Gastrocnemius medialis (tissue), 4 donors: Measurements from ENCODE around the gene VTCN1. TPM values are rescaled to one million over a fixed set of nuclear protein-coding genes. Genes with fewer than 3 reads are reported as not detected.

ENCODE experiments used
- ATAC-seq, 2 donors: fragments of 150-250 bp; one replicate each; pipeline ENCODE4 v1.9.1; 2016
- DNase-seq, 2 donors: peaks; one replicate each; pipeline ENCODE4 v3.0.0-alpha.2; 2019
- H3K27ac ChIP-seq, 4 donors: fragments of 200-600 bp; sonication (generic); 1 replicate in 1 of 4; 2 replicates in 3 of 4; pipeline ENCODE4 v1.5.1; 2016 to 2018; ENCODE audit warnings: mild to moderate bottlenecking in 2 of 4, moderate library complexity in 1 of 4
- H3K27me3 ChIP-seq, 3 donors: fragments of 200-600 bp; sonication (generic) in 2 of 3; 1 replicate in 1 of 3; 2 replicates in 2 of 3; pipeline versions ENCODE4 v1.5.1 to v1.6.0; 2016 to 2019; ENCODE audit warnings: mild to moderate bottlenecking in 1 of 3, moderate library complexity in 1 of 3
- H3K36me3 ChIP-seq, 2 donors: fragments of 200-600 bp; sonication (generic) in 1 of 2; one replicate each; pipeline ENCODE4 v1.5.1; 2017 to 2018
- H3K4me1 ChIP-seq, 2 donors: fragments of 200-600 bp; sonication (generic) in 1 of 2; one replicate each; pipeline ENCODE4 v1.5.1; 2016 to 2017; ENCODE audit warnings: mild to moderate bottlenecking in 2 of 2
- H3K4me3 ChIP-seq, 4 donors: fragments of 200-600 bp; sonication (generic) in 3 of 4; 1 replicate in 1 of 4; 2 replicates in 3 of 4; pipeline ENCODE4 v1.5.1; 2016 to 2019; ENCODE audit warnings: mild to moderate bottlenecking in 2 of 4
- H3K9me3 ChIP-seq, 3 donors: fragments of 200-600 bp; sonication (generic) in 2 of 3; 1 replicate in 1 of 3; 2 replicates in 2 of 3; pipeline ENCODE4 v1.5.1; 2016 to 2019
- POLR2A ChIP-seq, 2 donors: fragments of 450-650 bp; IDR thresholded peaks; one replicate each; pipeline ENCODE4 v1.6.1; 2017; ENCODE audit warnings: antibody characterized with exemption in 2 of 2, mild to moderate bottlenecking in 2 of 2, moderate library complexity in 2 of 2
- in situ Hi-C, 4 donors: fragments of 200-750 bp; cut with MboI; loops; one replicate each; pipeline versions ENCODE4 v1.15.0 to v1.8.0; 2017; ENCODE audit warnings: low sequenced_read_pairs in 4 of 4
- intact Hi-C: fragments of 100-400 bp; cut with DNase I; formaldehyde crosslinking; loops from one replicate; pipeline ENCODE4 v1.15.1; 2023; ENCODE audit warnings: low total_unique reads
- total RNA-seq, 4 donors: library from RNA; depleted of rRNA; stranded (reverse); fragments of >200 nt; gene quantifications; one replicate each; pipeline versions ENCODE4 v1.1.0 to v1.2.3, GENCODE V29; 2016
- TF ChIP-seq, protein P1 (sequence below), 5 experiments: fragments of 450-650 bp in 3 of 5; fragments of 200-600 bp in 2 of 5; sonication (generic) in 2 of 5; IDR thresholded peaks in 4 of 5; conservative IDR thresholded peaks in 1 of 5; 1 replicate in 4 of 5; 2 replicates in 1 of 5; pipeline ENCODE4 v1.5.1; 2016 to 2019; ENCODE audit warnings: antibody characterized with exemption in 5 of 5, mild to moderate bottlenecking in 3 of 5, moderate library complexity in 3 of 5

Gene VTCN1
- total RNA-seq, 4 donors from 2014 or later, result not detected

DNA sequence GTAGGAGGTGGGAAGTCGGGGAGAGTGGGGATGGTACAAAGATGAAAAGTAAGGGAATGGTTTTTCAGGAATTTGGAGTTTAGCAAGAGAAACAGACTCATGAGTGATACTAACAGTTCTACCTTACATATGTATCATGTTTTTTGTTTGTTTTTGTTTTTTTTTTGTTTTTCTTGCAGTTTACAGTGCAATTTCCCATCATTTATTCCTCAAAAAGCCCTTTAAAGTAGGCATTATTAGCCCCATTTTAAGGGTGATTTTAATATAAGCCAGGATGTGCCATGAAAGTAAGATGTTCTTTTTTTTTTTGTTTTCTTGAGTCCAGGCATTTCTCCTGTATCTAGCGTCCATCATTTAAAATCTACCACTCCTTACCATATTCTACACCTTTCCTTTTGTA, 75.4 kb downstream of the VTCN1 start:
- DNase-seq (no peak), ATAC-seq (no peak)
- Histone ChIP-seq H3K9me3 (no peaks in the 10 kb centered on the region), H3K27ac (no peak overlapping the region), H3K36me3 (no peaks in the 10 kb centered on the region), H3K4me3 (no peak overlapping the region), H3K27me3 (no peaks in the 10 kb centered on the region), H3K4me1 (no peaks in the 10 kb centered on the region)
- intact Hi-C loops, result loop anchor here (10.0 kb wide), 1 partner anchor 401 kb away; no protein-coding TSS in a partner anchor
- in situ Hi-C loops, result no loop called here
- TF ChIP-seq POLR2A (IDR thresholded peaks at IDR 0.05), result no peak
- TF ChIP-seq, protein P1, sequence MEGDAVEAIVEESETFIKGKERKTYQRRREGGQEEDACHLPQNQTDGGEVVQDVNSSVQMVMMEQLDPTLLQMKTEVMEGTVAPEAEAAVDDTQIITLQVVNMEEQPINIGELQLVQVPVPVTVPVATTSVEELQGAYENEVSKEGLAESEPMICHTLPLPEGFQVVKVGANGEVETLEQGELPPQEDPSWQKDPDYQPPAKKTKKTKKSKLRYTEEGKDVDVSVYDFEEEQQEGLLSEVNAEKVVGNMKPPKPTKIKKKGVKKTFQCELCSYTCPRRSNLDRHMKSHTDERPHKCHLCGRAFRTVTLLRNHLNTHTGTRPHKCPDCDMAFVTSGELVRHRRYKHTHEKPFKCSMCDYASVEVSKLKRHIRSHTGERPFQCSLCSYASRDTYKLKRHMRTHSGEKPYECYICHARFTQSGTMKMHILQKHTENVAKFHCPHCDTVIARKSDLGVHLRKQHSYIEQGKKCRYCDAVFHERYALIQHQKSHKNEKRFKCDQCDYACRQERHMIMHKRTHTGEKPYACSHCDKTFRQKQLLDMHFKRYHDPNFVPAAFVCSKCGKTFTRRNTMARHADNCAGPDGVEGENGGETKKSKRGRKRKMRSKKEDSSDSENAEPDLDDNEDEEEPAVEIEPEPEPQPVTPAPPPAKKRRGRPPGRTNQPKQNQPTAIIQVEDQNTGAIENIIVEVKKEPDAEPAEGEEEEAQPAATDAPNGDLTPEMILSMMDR (IDR thresholded peaks at IDR 0.05 in 4 of 5, conservative IDR thresholded peaks at IDR 0.05 in 1 of 5), result no peak

DNA sequence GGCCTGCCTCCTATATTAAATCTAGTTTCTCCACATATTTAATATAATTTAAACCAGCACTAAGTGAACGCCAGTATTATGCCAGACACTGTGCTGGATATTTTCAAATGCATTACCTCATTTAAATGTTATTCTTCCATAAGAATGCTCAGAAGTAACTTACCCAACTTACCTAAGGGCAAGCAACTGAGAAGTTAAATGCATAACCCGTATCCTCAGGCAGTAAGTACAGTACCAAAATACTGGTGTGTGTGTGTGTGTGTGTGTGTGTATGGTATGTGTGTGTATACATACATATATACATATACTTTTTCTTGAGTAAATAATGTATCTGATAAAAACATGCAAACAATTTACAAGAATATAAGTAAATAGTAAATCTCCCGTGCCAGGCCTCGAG, 80.2 kb downstream of the VTCN1 start:
- intact Hi-C loops (loop anchor here (10.0 kb wide), 1 partner anchor 396 kb away; no protein-coding TSS in a partner anchor), in situ Hi-C loops (no loop called here)
- no peak for DNase-seq
- Histone ChIP-seq H3K27ac (no peak overlapping the region), H3K27me3 (no peaks in the 10 kb centered on the region), H3K36me3 (no peaks in the 10 kb centered on the region), H3K4me3 (no peak overlapping the region), H3K4me1 (peaks cover 0 to 12% of the 10 kb centered on the region in 2 donors), H3K9me3 (no peaks in the 10 kb centered on the region)
- ATAC-seq, result no peak
- no peak for TF ChIP-seq POLR2A (IDR thresholded peaks at IDR 0.05)
- TF ChIP-seq, protein P1 (IDR thresholded peaks at IDR 0.05 in 4 of 5, conservative IDR thresholded peaks at IDR 0.05 in 1 of 5), result no peak

DNA sequence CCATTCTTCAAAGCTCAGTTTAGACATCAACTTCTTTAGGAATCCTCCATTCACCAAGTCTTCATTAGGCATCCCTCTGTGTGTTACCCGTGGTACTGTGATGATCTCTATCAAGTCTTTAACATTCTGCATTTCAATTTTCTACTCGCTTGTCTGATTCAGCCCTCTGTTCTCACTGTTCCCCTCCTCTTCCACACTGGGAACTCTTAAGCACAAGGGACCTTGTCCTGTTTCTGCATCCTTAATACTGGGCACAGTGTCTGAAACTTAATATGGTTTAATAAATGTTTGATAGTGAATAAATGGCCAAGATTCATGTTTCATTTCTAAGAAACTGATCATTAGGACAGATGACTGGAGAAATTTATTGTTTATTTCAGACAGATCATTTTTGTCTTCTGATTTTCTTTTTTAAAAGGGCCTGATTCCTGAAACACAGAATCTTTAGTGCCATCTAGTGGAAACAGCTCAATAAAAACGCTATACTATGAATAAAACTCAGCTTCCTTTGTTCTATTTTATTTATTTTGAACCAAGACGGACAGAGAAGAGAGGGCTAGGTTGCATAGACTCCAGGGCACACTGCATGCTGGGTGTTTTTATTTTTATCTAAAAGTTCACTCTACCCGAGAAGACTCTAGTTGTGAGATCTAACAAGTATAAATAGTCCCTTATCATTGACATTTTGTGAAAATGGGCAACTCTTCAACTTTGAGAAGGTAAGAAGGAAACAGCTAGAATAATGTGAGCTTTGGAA, 82.2 kb downstream of the VTCN1 start:
- TF ChIP-seq, protein P1 (IDR thresholded peaks at IDR 0.05 in 4 of 5, conservative IDR thresholded peaks at IDR 0.05 in 1 of 5), result peak; percentile 57 to 68 (median 63)
- no peak for TF ChIP-seq POLR2A (IDR thresholded peaks at IDR 0.05)
- no peaks in the 10 kb centered on the region for H3K36me3 ChIP-seq
- peak overlapping the region in 3 of 4 donors; percentile 4 to 52 (median 29) for H3K27ac ChIP-seq
- no peaks in the 10 kb centered on the region for H3K27me3 ChIP-seq
- intact Hi-C loops (loop anchor here (1.0 to 10.0 kb wide), 3 partner anchors 60 to 754 kb away; partner anchors contain the start of gene ATP1A1), in situ Hi-C loops (loop anchor here (5.0 kb wide), 2 partner anchors 51 to 56 kb away; no protein-coding TSS in a partner anchor)
- no peak overlapping the region for H3K4me3 ChIP-seq
- ATAC-seq (peak; percentile 41 to 57), DNase-seq (no peak)
- no peaks in the 10 kb centered on the region for H3K9me3 ChIP-seq
- peaks cover 7 to 16% of the 10 kb centered on the region in 2 donors for H3K4me1 ChIP-seq

DNA sequence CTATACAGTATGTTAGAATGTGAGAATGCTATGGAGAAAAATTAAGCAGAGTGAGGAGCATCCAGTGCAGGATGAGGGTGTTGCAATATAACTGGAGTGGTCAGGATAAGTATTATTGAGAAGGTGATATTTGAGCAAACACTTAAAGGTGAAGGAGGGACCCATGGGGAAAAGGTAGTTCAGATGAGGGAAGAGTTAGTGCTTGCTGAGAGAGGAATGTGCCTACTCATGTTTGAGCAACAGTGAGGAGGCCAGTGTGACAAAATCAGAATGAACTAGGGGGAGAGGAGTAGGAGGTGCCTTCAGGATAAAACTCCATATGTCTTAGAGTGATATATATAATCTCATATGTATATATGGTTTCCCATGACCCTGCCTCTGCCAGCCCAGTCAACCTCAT, 82.9 kb downstream of the VTCN1 start:
- no peak for DNase-seq
- in situ Hi-C loops, result loop anchor here (5.0 kb wide), 2 partner anchors 50 to 55 kb away; no protein-coding TSS in a partner anchor
- Histone ChIP-seq H3K9me3 (no peaks in the 10 kb centered on the region), H3K36me3 (no peaks in the 10 kb centered on the region), H3K27me3 (no peaks in the 10 kb centered on the region), H3K4me1 (peaks cover 14 to 23% of the 10 kb centered on the region in 2 donors), H3K27ac (peak overlapping the region in 3 of 4 donors; percentile 4 to 52 (median 29)), H3K4me3 (no peak overlapping the region)
- ATAC-seq, result peak; percentile 50 to 62
- TF ChIP-seq POLR2A (IDR thresholded peaks at IDR 0.05), result no peak
- TF ChIP-seq, protein P1 (IDR thresholded peaks at IDR 0.05 in 4 of 5, conservative IDR thresholded peaks at IDR 0.05 in 1 of 5), result no peak
- intact Hi-C loops, result loop anchor here (1.0 to 10.0 kb wide), 3 partner anchors 59 to 753 kb away; partner anchors contain the start of gene ATP1A1
